SK-N-SH (cell line): ENCODE results near the gene CPED1. TPM values are rescaled to one million over a fixed set of nuclear protein-coding genes. Genes with fewer than 3 reads are reported as not detected.

Source experiments
- CTCF ChIA-PET: fragments of 300-600, 350-600 bp; formaldehyde crosslinking; extraction: SDS; loops from one replicate; lab custom pipeline; 2021; lab: Yijun Ruan, JAX
- POLR2A ChIA-PET: fragments of 350-600 bp; sonication (Branson Sonifier 250); formaldehyde crosslinking; extraction: SDS; loops from one replicate; lab custom pipeline; 2020; ENCODE audit warnings: antibody characterized with exemption, inconsistent platforms; lab: Yijun Ruan, JAX
- DNase-seq: peaks from one replicate; pipeline ENCODE4 v3.0.0; 2012
- H2AFZ ChIP-seq: fragments of 200-600 bp; sonication (generic); 2 replicates; pipeline ENCODE4 v1.8.1; 2016; ENCODE audit warnings: antibody characterized with exemption, mild to moderate bottlenecking, low read depth
- H3F3A ChIP-seq: fragments of 200-600 bp; sonication (generic); replicated peaks from 2 replicates; pipeline ENCODE3; 2016; ENCODE audit warnings: antibody characterized with exemption, mild to moderate bottlenecking; ENCODE audit not compliant: insufficient read depth
- H3K27ac ChIP-seq, 2 experiments: fragments of 200-500 bp in 1 of 2; fragments of 200-600 bp in 1 of 2; sonication (Bioruptor generic) in 1 of 2; sonication (generic), shearing (Covaris generic) in 1 of 2; 2 replicates each; pipeline versions ENCODE4 v1.5.1 to v1.6.1; 2014 to 2016; ENCODE audit warnings: low read depth in 2 of 2, inconsistent platforms in 1 of 2, low read length in 1 of 2, mild to moderate bottlenecking in 1 of 2, mixed read lengths in 1 of 2
- H3K27me3 ChIP-seq: fragments of 200-600 bp; sonication (generic), shearing (Covaris generic); 2 replicates; pipeline ENCODE4 v1.6.1; 2016; ENCODE audit warnings: mixed run types; ENCODE audit not compliant: insufficient read depth
- H3K36me3 ChIP-seq, 2 experiments: fragments of 200-500 bp in 1 of 2; fragments of 200-600 bp in 1 of 2; sonication (Bioruptor generic) in 1 of 2; sonication (generic) in 1 of 2; replicated peaks in 1 of 2; 2 replicates each; pipeline versions ENCODE3 to v1.5.1; 2014 to 2016; ENCODE audit warnings: low read length in 1 of 2, mild to moderate bottlenecking in 1 of 2; ENCODE audit not compliant: insufficient read depth in 2 of 2, control insufficient read depth in 1 of 2
- H3K4me1 ChIP-seq, 2 experiments: fragments of 200-500 bp in 1 of 2; fragments of 200-600 bp in 1 of 2; sonication (Bioruptor generic) in 1 of 2; sonication (generic), shearing (Covaris generic) in 1 of 2; 2 replicates each; pipeline versions ENCODE4 v1.5.1 to v1.6.1; 2014 to 2016; ENCODE audit warnings: low read depth in 1 of 2, low read length in 1 of 2, mixed run types in 1 of 2; ENCODE audit not compliant: insufficient read depth in 2 of 2, control insufficient read depth in 1 of 2
- H3K4me2 ChIP-seq: fragments of 200-600 bp; sonication (generic), shearing (Covaris generic); 2 replicates; pipeline ENCODE4 v1.6.1; 2017; ENCODE audit warnings: mixed run types
- H3K4me3 ChIP-seq, 2 experiments: fragments of 200-500 bp in 1 of 2; fragments of 200-600 bp in 1 of 2; sonication (Bioruptor generic) in 1 of 2; sonication (generic), shearing (Covaris generic) in 1 of 2; 2 replicates each; pipeline versions ENCODE4 v1.5.1 to v1.8.1; 2014 to 2016; ENCODE audit warnings: low read depth in 2 of 2, inconsistent platforms in 1 of 2, low read length in 1 of 2, mild to moderate bottlenecking in 1 of 2, mixed read lengths in 1 of 2, moderate library complexity in 1 of 2
- H3K79me2 ChIP-seq: fragments of 200-600 bp; sonication (generic); 2 replicates; pipeline ENCODE4 v1.8.1; 2017; ENCODE audit warnings: mild to moderate bottlenecking; ENCODE audit not compliant: insufficient read depth
- H3K9ac ChIP-seq: fragments of 200-600 bp; sonication (generic); 2 replicates; pipeline ENCODE4 v1.6.1; 2017; ENCODE audit warnings: mixed run types
- H3K9me2 ChIP-seq: fragments of 200-600 bp; sonication (generic); 2 replicates; pipeline ENCODE4 v1.6.1; 2017; ENCODE audit warnings: mixed run types
- H3K9me3 ChIP-seq: fragments of 200-600 bp; sonication (generic); 2 replicates; pipeline ENCODE4 v1.6.1; 2017; ENCODE audit warnings: mixed run types, mild to moderate bottlenecking, moderate library complexity
- H4K20me1 ChIP-seq: fragments of 200-600 bp; sonication (generic); 2 replicates; pipeline ENCODE4 v1.6.1; 2017; ENCODE audit warnings: mild to moderate bottlenecking, mixed run types; ENCODE audit not compliant: insufficient read depth
- CHD2 ChIP-seq: fragments of 150-350 bp; IDR thresholded peaks from 2 replicates; pipeline ENCODE4 v1.6.1; 2018; ENCODE audit warnings: low read length; ENCODE audit not compliant: partially characterized antibody
- ELF1 ChIP-seq: IDR thresholded peaks from 2 replicates; pipeline ENCODE4 v1.4.0; 2012
- EP300 ChIP-seq, 2 experiments: IDR thresholded peaks; 2 replicates each; pipeline versions ENCODE4 v1.4.0 to v1.6.1; 2012; ENCODE audit warnings: borderline replicate concordance in 1 of 2, low read depth in 1 of 2, low read length in 1 of 2
- EZH2phosphoT487 ChIP-seq: fragments of 200-600 bp; sonication (generic); IDR thresholded peaks from 2 replicates; pipeline ENCODE4 v1.6.1; 2017; ENCODE audit warnings: low read depth, mixed run types, mild to moderate bottlenecking, antibody characterized with exemption, moderate library complexity, borderline replicate concordance
- FOXJ3 ChIP-seq: sonication (generic); formaldehyde crosslinking; IDR thresholded peaks from 2 replicates; pipeline ENCODE4 v1.5.1; 2020; ENCODE audit warnings: mild to moderate bottlenecking, missing genetic modification reagents
- FOXM1 ChIP-seq: IDR thresholded peaks from 2 replicates; pipeline ENCODE4 v1.4.0; 2012; ENCODE audit warnings: low read depth, mild to moderate bottlenecking
- GABPA ChIP-seq: IDR thresholded peaks from 2 replicates; pipeline ENCODE4 v1.4.0; 2012; ENCODE audit warnings: low read depth, mild to moderate bottlenecking
- JUND ChIP-seq: IDR thresholded peaks from 2 replicates; pipeline ENCODE4 v1.4.0; 2012
- NFIC ChIP-seq: IDR thresholded peaks from 2 replicates; pipeline ENCODE4 v1.4.0; 2012; ENCODE audit warnings: borderline replicate concordance
- PBX3 ChIP-seq: IDR thresholded peaks from 2 replicates; pipeline ENCODE4; 2012
- POLR2AphosphoS5 ChIP-seq: IDR thresholded peaks from 2 replicates; pipeline ENCODE4 v1.6.1; 2012; ENCODE audit warnings: low read depth, low read length
- RCOR1 ChIP-seq: fragments of 150-350 bp; IDR thresholded peaks from 2 replicates; pipeline ENCODE4 v1.6.1; 2017; ENCODE audit warnings: antibody characterized with exemption, low read length
- RFX5 ChIP-seq: IDR thresholded peaks from 2 replicates; pipeline ENCODE4 v1.6.1; 2012; ENCODE audit warnings: mild to moderate bottlenecking, improper control_type of control experiment, low read length
- RXRA ChIP-seq: IDR thresholded peaks from 2 replicates; pipeline ENCODE4 v1.4.0; 2012; ENCODE audit warnings: low read depth, mild to moderate bottlenecking, borderline replicate concordance
- SIN3A ChIP-seq: IDR thresholded peaks from 2 replicates; pipeline ENCODE4 v1.6.1; 2012; ENCODE audit warnings: low read depth, mild to moderate bottlenecking, low read length, moderate library complexity, borderline replicate concordance
- SMC3 ChIP-seq: IDR thresholded peaks from 2 replicates; pipeline ENCODE4 v1.6.1; 2012; ENCODE audit warnings: low read depth, low read length, improper control_type of control experiment
- TCF12 ChIP-seq: IDR thresholded peaks from 2 replicates; pipeline ENCODE4 v1.4.0; 2012
- TEAD4 ChIP-seq: IDR thresholded peaks from 2 replicates; pipeline ENCODE4 v1.4.0; 2012; ENCODE audit warnings: mild to moderate bottlenecking, borderline replicate concordance; ENCODE audit not compliant: insufficient read depth
- USF2 ChIP-seq: fragments of 150-350 bp; IDR thresholded peaks from 2 replicates; pipeline ENCODE4 v1.6.1; 2017; ENCODE audit warnings: antibody characterized with exemption, low read length, low read depth, borderline replicate concordance
- YY1 ChIP-seq: IDR thresholded peaks from 2 replicates; pipeline ENCODE4 v1.4.0; 2012; ENCODE audit warnings: low read depth, mild to moderate bottlenecking
- ZBTB33 ChIP-seq: IDR thresholded peaks from 2 replicates; pipeline ENCODE4 v1.4.0; 2012; ENCODE audit warnings: low read depth, borderline replicate concordance
- WGBS: methylation state at CpG from one replicate; pipeline ENCODE4 v1.1.6; 2017; ENCODE audit warnings: low lambda C conversion rate; 5-methylcytosine and 5-hydroxymethylcytosine counted together
- polyA plus RNA-seq, 3 experiments: library from polyadenylated mRNA; depleted of rRNA; stranded (reverse); fragments of >200 nt; gene quantifications; 2 replicates each; pipeline ENCODE4 v1.2.3, GENCODE V29; 2012
- TF ChIP-seq, protein P1 (sequence below): fragments of 200-600 bp; sonication (generic); IDR thresholded peaks from 2 replicates; pipeline ENCODE4 v1.6.1; 2017; ENCODE audit warnings: antibody characterized with exemption, mild to moderate bottlenecking, moderate library complexity
- TF ChIP-seq, protein P2 (sequence below): IDR thresholded peaks from 2 replicates; pipeline ENCODE4 v1.4.0; 2012; ENCODE audit warnings: low read depth

CPED1 gene
- polyA plus RNA-seq, 1 of the 3 experiments (the other 2 are of a cell fraction) = 4.4 TPM

DNA sequence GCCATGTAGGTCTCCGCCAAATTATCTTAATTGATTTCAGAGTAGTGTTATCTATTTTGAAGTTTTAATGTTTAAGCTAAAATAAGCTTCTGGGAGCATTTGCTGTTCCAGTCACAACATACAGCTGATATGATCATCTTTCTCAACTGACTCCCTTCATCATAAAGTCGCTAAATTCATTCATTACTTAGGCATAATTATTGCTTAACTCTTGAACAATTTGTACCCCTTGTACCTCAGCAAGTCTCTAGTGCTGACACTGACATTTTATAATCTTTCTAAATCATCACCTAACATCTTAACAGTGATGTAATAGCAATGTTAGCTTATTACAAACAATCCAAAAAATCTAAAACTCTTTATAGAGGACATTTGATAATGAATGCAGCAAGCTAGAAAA, 286.0 kb downstream of the CPED1 start:
- no peak overlapping the region for H3K4me3 ChIP-seq
- no peaks in the 10 kb centered on the region for H3K27me3 ChIP-seq
- no peaks in the 10 kb centered on the region for H4K20me1 ChIP-seq
- H3K79me2 ChIP-seq = no peaks in the 10 kb centered on the region
- DNase-seq = no peak
- H3K36me3 ChIP-seq = no peaks in the 10 kb centered on the region
- H3K9me2 ChIP-seq = no peaks in the 10 kb centered on the region
- WGBS = 47% methylated on average over 2 of the region's 2 CpGs
- CTCF ChIA-PET = interaction anchor here (0.9 to 2.0 kb wide), 9 partner anchors 11 to 285 kb away, joined by 3 to 11 read pairs (median 3); no protein-coding TSS in a partner anchor
- H3K9me3 ChIP-seq = no peaks in the 10 kb centered on the region
- H3K27ac ChIP-seq = no peak overlapping the region; a peak in 1 of 4 replicates
- POLR2A ChIA-PET = interaction anchor here (0.6 kb wide), 1 partner anchor 16 kb away, joined by 3 read pairs; no protein-coding TSS in a partner anchor
- no peak overlapping the region for H3K4me2 ChIP-seq
- no peak overlapping the region for H2AFZ ChIP-seq
- no peak for TF ChIP-seq FOXM1
- no peak for TF ChIP-seq RFX5
- no peak for TF ChIP-seq USF2
- TF ChIP-seq FOXJ3 (CRISPR knock-in tag) = no peak
- TF ChIP-seq TCF12 = no peak
- no peak for TF ChIP-seq EP300 (IDR thresholded peaks at IDR 0.05; ENCODE audit: borderline replicate concordance in 1 of 2, low read depth in 1 of 2, low read length in 1 of 2)
- TF ChIP-seq, protein P1, sequence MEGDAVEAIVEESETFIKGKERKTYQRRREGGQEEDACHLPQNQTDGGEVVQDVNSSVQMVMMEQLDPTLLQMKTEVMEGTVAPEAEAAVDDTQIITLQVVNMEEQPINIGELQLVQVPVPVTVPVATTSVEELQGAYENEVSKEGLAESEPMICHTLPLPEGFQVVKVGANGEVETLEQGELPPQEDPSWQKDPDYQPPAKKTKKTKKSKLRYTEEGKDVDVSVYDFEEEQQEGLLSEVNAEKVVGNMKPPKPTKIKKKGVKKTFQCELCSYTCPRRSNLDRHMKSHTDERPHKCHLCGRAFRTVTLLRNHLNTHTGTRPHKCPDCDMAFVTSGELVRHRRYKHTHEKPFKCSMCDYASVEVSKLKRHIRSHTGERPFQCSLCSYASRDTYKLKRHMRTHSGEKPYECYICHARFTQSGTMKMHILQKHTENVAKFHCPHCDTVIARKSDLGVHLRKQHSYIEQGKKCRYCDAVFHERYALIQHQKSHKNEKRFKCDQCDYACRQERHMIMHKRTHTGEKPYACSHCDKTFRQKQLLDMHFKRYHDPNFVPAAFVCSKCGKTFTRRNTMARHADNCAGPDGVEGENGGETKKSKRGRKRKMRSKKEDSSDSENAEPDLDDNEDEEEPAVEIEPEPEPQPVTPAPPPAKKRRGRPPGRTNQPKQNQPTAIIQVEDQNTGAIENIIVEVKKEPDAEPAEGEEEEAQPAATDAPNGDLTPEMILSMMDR = no peak
- TF ChIP-seq CHD2 = no peak
- TF ChIP-seq POLR2AphosphoS5 = no peak
- TF ChIP-seq JUND = no peak
- TF ChIP-seq NFIC = no peak
- TF ChIP-seq, protein P2, sequence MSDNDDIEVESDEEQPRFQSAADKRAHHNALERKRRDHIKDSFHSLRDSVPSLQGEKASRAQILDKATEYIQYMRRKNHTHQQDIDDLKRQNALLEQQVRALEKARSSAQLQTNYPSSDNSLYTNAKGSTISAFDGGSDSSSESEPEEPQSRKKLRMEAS = no peak
- no peak for TF ChIP-seq SMC3
- no peak for TF ChIP-seq TEAD4
- TF ChIP-seq RXRA = no peak
- peaks cover 0 to 4% of the 10 kb centered on the region in 2 experiments; a peak in 2 of 4 replicates for H3K4me1 ChIP-seq
- H3F3A ChIP-seq = no peaks in the 10 kb centered on the region
- H3K9ac ChIP-seq = no peak overlapping the region

DNA sequence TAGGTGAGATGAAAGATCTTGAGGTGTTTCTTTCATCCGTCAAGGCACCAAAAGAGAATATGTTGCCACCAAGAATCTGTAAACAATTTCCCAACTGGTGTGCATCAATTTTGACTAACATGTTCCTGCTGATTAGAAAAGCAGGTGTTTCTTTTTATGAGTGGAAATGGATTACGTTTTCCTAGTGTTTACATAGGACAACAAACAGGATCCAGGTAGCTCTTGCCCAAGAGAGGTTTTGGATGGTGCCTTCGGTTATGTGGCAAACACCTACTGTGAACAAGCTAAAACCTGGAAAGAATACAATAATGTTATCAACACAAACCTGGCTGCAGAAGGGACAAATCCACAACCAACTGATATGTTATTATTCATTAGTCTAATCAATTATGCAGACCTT, 286.7 kb downstream of the CPED1 start:
- H3F3A ChIP-seq = no peaks in the 10 kb centered on the region
- H3K4me2 ChIP-seq = no peak overlapping the region
- H3K36me3 ChIP-seq = no peaks in the 10 kb centered on the region
- no peak overlapping the region for H3K9ac ChIP-seq
- H3K27ac ChIP-seq = no peak overlapping the region
- H3K79me2 ChIP-seq = no peaks in the 10 kb centered on the region
- WGBS = 61% methylated on average over 3 of the region's 3 CpGs
- no peak overlapping the region for H3K4me3 ChIP-seq
- no peak overlapping the region for H2AFZ ChIP-seq
- ChIA-PET CTCF (interaction anchor here (0.9 to 2.0 kb wide), 6 partner anchors 16 to 285 kb away, joined by 3 to 11 read pairs (median 3); no protein-coding TSS in a partner anchor), POLR2A (no interaction called here)
- H3K9me3 ChIP-seq = no peaks in the 10 kb centered on the region
- no peak for DNase-seq
- no peaks in the 10 kb centered on the region for H3K27me3 ChIP-seq
- H4K20me1 ChIP-seq = no peaks in the 10 kb centered on the region
- H3K9me2 ChIP-seq = no peaks in the 10 kb centered on the region
- H3K4me1 ChIP-seq = peaks cover 0 to 4% of the 10 kb centered on the region in 2 experiments; a peak in 2 of 4 replicates
- TF ChIP-seq POLR2AphosphoS5 (no peak), EP300 (IDR thresholded peaks at IDR 0.05; ENCODE audit: borderline replicate concordance in 1 of 2, low read depth in 1 of 2, low read length in 1 of 2) (no peak), SIN3A (no peak), JUND (no peak), FOXM1 (no peak), TCF12 (no peak), EZH2phosphoT487 (no peak), YY1 (no peak), GABPA (no peak), ZBTB33 (no peak), ELF1 (no peak), PBX3 (no peak), CHD2 (no peak), RCOR1 (no peak)
